HepG2 (cell line): ENCODE measurements around the gene GDF15. TPM values are rescaled to one million over a fixed set of nuclear protein-coding genes. Genes with fewer than 3 reads are reported as not detected.

Experiments used
- CHD2 ChIP-seq: IDR thresholded peaks from 2 replicates; pipeline ENCODE4 v1.6.1; 2011; ENCODE audit warnings: low read depth, low read length, improper control_type of control experiment
- DR1 ChIP-seq: sonication (generic); formaldehyde crosslinking; IDR thresholded peaks from 2 replicates; pipeline ENCODE4 v1.8.0; 2021; ENCODE audit warnings: mild to moderate bottlenecking, missing genetic modification reagents, inconsistent platforms
- KDM1A ChIP-seq: IDR thresholded peaks from 2 replicates; pipeline ENCODE4 v1.6.1; 2016; ENCODE audit warnings: missing compliant biosample characterization
- MED8 ChIP-seq: sonication (generic); formaldehyde crosslinking; IDR thresholded peaks from 2 replicates; pipeline ENCODE4 v1.8.1; 2023; ENCODE audit warnings: mild to moderate bottlenecking, missing genetic modification reagents; ENCODE audit not compliant: insufficient replicate concordance
- NPAS2 ChIP-seq: sonication (generic); formaldehyde crosslinking; IDR thresholded peaks from 2 replicates; pipeline ENCODE4 v1.8.0; 2022; ENCODE audit warnings: mild to moderate bottlenecking, missing genetic modification reagents, borderline replicate concordance
- RAD21 ChIP-seq: fragments of 450-650 bp; formaldehyde crosslinking; IDR thresholded peaks from 2 replicates; pipeline ENCODE4 v1.5.0; 2020; ENCODE audit warnings: mild to moderate bottlenecking
- YEATS4 ChIP-seq: sonication (generic); formaldehyde crosslinking; IDR thresholded peaks from 2 replicates; pipeline ENCODE4 v1.4.0; 2020; ENCODE audit warnings: missing genetic modification reagents, borderline replicate concordance
- ZNF354B ChIP-seq: sonication (generic); formaldehyde crosslinking; IDR thresholded peaks from 2 replicates; pipeline ENCODE4 v1.8.0; 2022; ENCODE audit warnings: mild to moderate bottlenecking, missing genetic modification reagents
- ZNF589 ChIP-seq: sonication (generic); formaldehyde crosslinking; conservative IDR thresholded peaks from 2 replicates; pipeline ENCODE4 v1.8.0; 2022; ENCODE audit warnings: mild to moderate bottlenecking, moderate library complexity, missing genetic modification reagents
- ZNF75D ChIP-seq: sonication (generic); formaldehyde crosslinking; IDR thresholded peaks from 2 replicates; pipeline ENCODE4 v1.8.1; 2023; ENCODE audit warnings: missing genetic modification reagents, mild to moderate bottlenecking, borderline replicate concordance
- polyA plus RNA-seq, 8 experiments: library from polyadenylated mRNA; depleted of rRNA in 3 of 8; stranded (reverse) in 7 of 8; unstranded in 1 of 8; fragments of >200 nt; fragmentation: Illumina TruSeq in 4 of 8; extraction: Trizol in 4 of 8; gene quantifications; 2 replicates each; pipeline versions ENCODE4 v1.2.1 to v1.2.3, GENCODE V29; 2011 to 2016; ENCODE audit warnings: low read depth in 4 of 8, missing spikeins in 1 of 8, mixed read lengths in 1 of 8; ENCODE audit not compliant: insufficient read depth in 1 of 8
- total RNA-seq, 5 experiments: library from RNA; depleted of rRNA; stranded (reverse); fragments of >200 nt; fragmentation: Illumina TruSeq; extraction: Trizol; gene quantifications; 2 replicates each; pipeline ENCODE4 v1.2.3, GENCODE V29; 2016; ENCODE audit warnings: low read depth in 1 of 5
- TF ChIP-seq, protein P1 (sequence below): IDR thresholded peaks from 2 replicates; pipeline ENCODE4 v1.6.1; 2012; ENCODE audit warnings: low read length, improper control_type of control experiment
- TF ChIP-seq, protein P2 (sequence below): sonication (generic); IDR thresholded peaks from 2 replicates; pipeline ENCODE4 v1.6.1; 2016; ENCODE audit warnings: low read depth, borderline replicate concordance
- TF ChIP-seq, protein P3 (sequence below): sonication (generic); formaldehyde crosslinking; IDR thresholded peaks from 2 replicates; pipeline ENCODE4 v1.8.0; 2022; ENCODE audit warnings: missing genetic modification reagents, mild to moderate bottlenecking, borderline replicate concordance
- TF ChIP-seq, protein P4 (sequence below): IDR thresholded peaks from 2 replicates; pipeline ENCODE4 v1.6.1; 2016
- TF ChIP-seq, protein P5 (sequence below): sonication (generic); formaldehyde crosslinking; IDR thresholded peaks from 2 replicates; pipeline ENCODE4 v1.9.0; 2021; ENCODE audit warnings: missing genetic modification reagents, mild to moderate bottlenecking, borderline replicate concordance

The GDF15 gene
- total and polyA plus RNA-seq, 2 of the 13 experiments (the other 11 are each of a cell fraction or from before 2014, with no cell fraction given): 146 to 422 TPM

DNA sequence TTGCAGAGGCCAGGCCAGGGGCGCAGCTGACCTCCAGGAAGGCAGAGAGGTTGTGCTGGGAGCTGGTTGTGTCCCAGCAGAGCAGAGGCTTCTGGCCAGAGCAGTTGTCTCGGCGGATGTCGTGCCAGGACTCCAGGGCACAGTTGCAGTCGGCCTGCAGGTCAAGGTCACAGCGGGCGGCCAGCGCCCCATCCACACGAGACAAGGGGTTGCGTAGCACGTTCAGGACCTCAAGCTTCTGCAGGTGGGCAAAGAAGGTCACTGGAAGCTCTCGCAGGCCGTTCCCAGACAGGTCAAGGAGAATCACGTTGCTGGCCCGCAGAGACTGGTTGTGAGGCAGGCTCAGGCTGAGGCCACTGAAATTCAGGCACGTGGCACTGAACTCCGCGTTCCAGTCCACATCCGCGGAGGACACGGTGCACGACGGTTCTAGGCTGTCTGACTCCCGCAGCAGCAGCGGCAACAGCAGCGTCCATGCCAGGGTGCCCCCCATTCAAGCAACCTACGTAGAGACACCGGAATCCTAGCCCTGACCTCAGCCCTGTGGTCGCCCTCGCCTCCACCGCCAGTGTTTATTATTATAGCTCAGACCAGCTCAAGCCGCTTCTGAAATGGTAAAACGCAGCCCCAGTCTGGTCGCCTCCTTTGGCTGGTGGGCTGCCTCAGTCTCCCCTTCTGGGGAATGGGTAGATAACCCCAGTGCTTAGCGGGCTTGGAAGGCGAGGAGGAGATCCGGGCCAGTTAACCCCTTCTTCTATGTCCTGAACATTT lies 10.7 kb downstream of the GDF15 start (continued):
- TF ChIP-seq, protein P1, sequence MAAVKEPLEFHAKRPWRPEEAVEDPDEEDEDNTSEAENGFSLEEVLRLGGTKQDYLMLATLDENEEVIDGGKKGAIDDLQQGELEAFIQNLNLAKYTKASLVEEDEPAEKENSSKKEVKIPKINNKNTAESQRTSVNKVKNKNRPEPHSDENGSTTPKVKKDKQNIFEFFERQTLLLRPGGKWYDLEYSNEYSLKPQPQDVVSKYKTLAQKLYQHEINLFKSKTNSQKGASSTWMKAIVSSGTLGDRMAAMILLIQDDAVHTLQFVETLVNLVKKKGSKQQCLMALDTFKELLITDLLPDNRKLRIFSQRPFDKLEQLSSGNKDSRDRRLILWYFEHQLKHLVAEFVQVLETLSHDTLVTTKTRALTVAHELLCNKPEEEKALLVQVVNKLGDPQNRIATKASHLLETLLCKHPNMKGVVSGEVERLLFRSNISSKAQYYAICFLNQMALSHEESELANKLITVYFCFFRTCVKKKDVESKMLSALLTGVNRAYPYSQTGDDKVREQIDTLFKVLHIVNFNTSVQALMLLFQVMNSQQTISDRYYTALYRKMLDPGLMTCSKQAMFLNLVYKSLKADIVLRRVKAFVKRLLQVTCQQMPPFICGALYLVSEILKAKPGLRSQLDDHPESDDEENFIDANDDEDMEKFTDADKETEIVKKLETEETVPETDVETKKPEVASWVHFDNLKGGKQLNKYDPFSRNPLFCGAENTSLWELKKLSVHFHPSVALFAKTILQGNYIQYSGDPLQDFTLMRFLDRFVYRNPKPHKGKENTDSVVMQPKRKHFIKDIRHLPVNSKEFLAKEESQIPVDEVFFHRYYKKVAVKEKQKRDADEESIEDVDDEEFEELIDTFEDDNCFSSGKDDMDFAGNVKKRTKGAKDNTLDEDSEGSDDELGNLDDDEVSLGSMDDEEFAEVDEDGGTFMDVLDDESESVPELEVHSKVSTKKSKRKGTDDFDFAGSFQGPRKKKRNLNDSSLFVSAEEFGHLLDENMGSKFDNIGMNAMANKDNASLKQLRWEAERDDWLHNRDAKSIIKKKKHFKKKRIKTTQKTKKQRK: no peak
- no peak for TF ChIP-seq YEATS4 (CRISPR knock-in tag)
- TF ChIP-seq RAD21 (CRISPR knock-in tag): no peak
- TF ChIP-seq, protein P2, sequence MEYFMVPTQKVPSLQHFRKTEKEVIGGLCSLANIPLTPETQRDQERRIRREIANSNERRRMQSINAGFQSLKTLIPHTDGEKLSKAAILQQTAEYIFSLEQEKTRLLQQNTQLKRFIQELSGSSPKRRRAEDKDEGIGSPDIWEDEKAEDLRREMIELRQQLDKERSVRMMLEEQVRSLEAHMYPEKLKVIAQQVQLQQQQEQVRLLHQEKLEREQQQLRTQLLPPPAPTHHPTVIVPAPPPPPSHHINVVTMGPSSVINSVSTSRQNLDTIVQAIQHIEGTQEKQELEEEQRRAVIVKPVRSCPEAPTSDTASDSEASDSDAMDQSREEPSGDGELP: no peak
- TF ChIP-seq CHD2: no peak
- no peak for TF ChIP-seq NPAS2
- TF ChIP-seq MED8: no peak
- 0 out of 2 replicates have a peak, but pooled peaks have one; percentile 1 for TF ChIP-seq KDM1A (CRISPR knock-in tag)
- TF ChIP-seq, protein P3, sequence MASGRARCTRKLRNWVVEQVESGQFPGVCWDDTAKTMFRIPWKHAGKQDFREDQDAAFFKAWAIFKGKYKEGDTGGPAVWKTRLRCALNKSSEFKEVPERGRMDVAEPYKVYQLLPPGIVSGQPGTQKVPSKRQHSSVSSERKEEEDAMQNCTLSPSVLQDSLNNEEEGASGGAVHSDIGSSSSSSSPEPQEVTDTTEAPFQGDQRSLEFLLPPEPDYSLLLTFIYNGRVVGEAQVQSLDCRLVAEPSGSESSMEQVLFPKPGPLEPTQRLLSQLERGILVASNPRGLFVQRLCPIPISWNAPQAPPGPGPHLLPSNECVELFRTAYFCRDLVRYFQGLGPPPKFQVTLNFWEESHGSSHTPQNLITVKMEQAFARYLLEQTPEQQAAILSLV (CRISPR knock-in tag): no peak; the same call in 1 of the 2 replicates
- no peak for TF ChIP-seq ZNF75D
- no peak for TF ChIP-seq ZNF589 (CRISPR knock-in tag)
- TF ChIP-seq, protein P4, sequence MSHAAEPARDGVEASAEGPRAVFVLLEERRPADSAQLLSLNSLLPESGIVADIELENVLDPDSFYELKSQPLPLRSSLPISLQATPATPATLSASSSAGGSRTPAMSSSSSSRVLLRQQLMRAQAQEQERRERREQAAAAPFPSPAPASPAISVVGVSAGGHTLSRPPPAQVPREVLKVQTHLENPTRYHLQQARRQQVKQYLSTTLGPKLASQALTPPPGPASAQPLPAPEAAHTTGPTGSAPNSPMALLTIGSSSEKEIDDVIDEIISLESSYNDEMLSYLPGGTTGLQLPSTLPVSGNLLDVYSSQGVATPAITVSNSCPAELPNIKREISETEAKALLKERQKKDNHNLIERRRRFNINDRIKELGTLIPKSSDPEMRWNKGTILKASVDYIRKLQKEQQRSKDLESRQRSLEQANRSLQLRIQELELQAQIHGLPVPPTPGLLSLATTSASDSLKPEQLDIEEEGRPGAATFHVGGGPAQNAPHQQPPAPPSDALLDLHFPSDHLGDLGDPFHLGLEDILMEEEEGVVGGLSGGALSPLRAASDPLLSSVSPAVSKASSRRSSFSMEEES: no peak; the same call in 1 of the 2 replicates
- TF ChIP-seq, protein P5, sequence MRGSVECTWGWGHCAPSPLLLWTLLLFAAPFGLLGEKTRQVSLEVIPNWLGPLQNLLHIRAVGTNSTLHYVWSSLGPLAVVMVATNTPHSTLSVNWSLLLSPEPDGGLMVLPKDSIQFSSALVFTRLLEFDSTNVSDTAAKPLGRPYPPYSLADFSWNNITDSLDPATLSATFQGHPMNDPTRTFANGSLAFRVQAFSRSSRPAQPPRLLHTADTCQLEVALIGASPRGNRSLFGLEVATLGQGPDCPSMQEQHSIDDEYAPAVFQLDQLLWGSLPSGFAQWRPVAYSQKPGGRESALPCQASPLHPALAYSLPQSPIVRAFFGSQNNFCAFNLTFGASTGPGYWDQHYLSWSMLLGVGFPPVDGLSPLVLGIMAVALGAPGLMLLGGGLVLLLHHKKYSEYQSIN (CRISPR knock-in tag): no peak
- TF ChIP-seq DR1 (CRISPR knock-in tag): no peak
- TF ChIP-seq ZNF354B (CRISPR knock-in tag): no peak
